ENCODE results near the gene BCR. TPM values are rescaled to one million over a fixed set of nuclear protein-coding genes. Genes with fewer than 3 reads are reported as not detected.

BCR gene
- total RNA-seq, 4 donors from 2014 or later, result 72.8 to 87.8 (median 79.3) TPM

DNA sequence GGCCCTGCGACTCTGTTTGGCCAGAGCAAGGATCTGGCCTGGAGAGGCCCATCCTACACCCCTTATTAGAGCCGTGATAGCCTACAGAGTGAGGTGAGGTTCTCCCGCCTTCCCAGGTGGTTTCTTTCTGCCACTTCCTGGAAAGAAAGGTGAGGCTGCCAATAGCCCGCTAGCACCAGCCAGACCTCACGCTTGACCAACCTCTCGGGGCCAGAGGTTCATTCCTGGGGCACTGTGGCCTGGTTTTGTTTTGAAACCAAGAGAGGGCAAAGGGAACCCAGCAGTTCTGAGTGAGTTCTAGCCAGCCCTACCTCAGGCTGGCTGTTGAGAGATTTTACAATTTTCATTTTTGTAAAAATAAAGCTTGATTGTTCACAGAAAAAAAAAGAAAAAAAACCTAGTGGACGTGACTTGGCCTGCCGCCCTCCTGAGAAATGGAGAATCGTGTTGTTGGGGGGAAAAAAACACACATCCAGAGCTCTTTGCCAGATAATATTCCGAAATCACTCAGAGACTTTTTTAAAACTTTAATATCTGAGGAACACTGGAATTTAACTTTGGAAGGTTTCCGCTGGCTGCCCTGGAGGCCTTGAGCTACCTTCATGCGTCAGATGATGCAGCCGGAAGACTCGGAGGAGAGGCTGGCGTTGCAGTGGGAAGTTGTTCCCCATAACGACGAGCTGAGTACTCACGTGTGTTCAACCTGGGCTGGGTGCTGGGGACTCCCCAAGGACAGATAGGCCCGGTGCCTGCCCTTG is 84.5 kb downstream of the BCR start:
- Histone ChIP-seq H3K27ac (no peak overlapping the region), H3K4me3 (no peak overlapping the region), H3K27me3 (no peaks in the 10 kb centered on the region), H3K4me1 (peaks cover 7% of the 10 kb centered on the region), H3K9me3 (no peaks in the 10 kb centered on the region), H3K36me3 (peaks cover 68% of the 10 kb centered on the region)
- TF ChIP-seq EP300 (IDR thresholded peaks at IDR 0.05) (no peak), POLR2AphosphoS5 (IDR thresholded peaks at IDR 0.05) (no peak), POLR2A (IDR thresholded peaks at IDR 0.05) (no peak)
- TF ChIP-seq, protein P1, sequence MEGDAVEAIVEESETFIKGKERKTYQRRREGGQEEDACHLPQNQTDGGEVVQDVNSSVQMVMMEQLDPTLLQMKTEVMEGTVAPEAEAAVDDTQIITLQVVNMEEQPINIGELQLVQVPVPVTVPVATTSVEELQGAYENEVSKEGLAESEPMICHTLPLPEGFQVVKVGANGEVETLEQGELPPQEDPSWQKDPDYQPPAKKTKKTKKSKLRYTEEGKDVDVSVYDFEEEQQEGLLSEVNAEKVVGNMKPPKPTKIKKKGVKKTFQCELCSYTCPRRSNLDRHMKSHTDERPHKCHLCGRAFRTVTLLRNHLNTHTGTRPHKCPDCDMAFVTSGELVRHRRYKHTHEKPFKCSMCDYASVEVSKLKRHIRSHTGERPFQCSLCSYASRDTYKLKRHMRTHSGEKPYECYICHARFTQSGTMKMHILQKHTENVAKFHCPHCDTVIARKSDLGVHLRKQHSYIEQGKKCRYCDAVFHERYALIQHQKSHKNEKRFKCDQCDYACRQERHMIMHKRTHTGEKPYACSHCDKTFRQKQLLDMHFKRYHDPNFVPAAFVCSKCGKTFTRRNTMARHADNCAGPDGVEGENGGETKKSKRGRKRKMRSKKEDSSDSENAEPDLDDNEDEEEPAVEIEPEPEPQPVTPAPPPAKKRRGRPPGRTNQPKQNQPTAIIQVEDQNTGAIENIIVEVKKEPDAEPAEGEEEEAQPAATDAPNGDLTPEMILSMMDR (IDR thresholded peaks at IDR 0.05), result no peak
- 84% methylated on average over 19 of the region's 19 CpGs for WGBS
- no peak for DNase-seq (ENCODE audit: low spot score in 2 of 2)

DNA sequence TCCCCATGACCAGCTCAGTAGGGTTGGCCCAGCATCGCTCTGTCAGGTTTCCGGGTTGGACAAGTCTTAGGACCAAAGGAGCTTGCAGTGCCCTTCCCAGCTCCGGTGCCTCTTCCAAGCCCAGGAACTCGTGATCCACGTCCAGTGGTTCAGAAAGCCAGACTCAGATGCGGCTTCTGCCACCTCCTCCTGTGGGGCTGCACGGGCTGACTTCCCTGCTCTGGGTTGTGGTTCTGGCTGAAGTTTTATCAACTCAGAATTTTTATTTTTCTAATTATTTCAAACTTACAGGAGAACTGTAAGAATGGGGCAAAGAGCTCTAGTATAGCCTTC is 85.0 kb downstream of the BCR start:
- DNase-seq (ENCODE audit: low spot score in 2 of 2), result no peak
- H3K4me1 ChIP-seq, result peaks cover 7% of the 10 kb centered on the region
- 91% methylated on average over 7 of the region's 7 CpGs for WGBS
- H3K36me3 ChIP-seq, result peaks cover 73% of the 10 kb centered on the region
- no peak overlapping the region for H3K4me3 ChIP-seq
- no peak overlapping the region for H3K27ac ChIP-seq
- H3K9me3 ChIP-seq, result no peaks in the 10 kb centered on the region
- no peaks in the 10 kb centered on the region for H3K27me3 ChIP-seq
- TF ChIP-seq POLR2AphosphoS5 (IDR thresholded peaks at IDR 0.05) (no peak), EP300 (IDR thresholded peaks at IDR 0.05) (no peak), POLR2A (IDR thresholded peaks at IDR 0.05) (no peak)
- TF ChIP-seq, protein P1 (IDR thresholded peaks at IDR 0.05), result no peak

DNA sequence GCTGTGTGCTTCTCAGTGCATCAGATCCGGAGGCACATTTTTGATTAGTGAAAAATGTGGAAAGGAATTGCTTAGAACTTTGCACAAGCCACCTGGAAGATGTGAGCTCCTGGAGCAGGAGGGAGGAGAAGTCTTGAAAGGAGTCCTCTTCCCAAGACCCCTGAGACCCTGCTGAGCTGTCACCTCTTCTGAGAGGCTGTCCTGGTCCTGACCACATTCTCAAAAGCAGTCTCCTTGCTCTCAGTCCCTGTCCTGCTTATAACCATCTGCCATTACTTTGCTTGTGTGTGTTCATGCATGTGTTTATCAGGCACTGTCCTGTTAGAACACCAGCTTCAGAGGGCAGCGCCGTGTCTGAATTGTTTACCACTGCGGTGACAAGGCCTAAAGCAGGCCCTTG is 86.5 kb downstream of the BCR start:
- no peak for DNase-seq (ENCODE audit: low spot score in 2 of 2)
- no peaks in the 10 kb centered on the region for H3K9me3 ChIP-seq
- no peak overlapping the region for H3K27ac ChIP-seq
- H3K36me3 ChIP-seq, result peaks cover 72% of the 10 kb centered on the region
- peaks cover 6% of the 10 kb centered on the region for H3K4me1 ChIP-seq
- no peaks in the 10 kb centered on the region for H3K27me3 ChIP-seq
- WGBS, result 94% methylated on average over 4 of the region's 4 CpGs
- TF ChIP-seq EP300 (IDR thresholded peaks at IDR 0.05) (no peak), POLR2A (IDR thresholded peaks at IDR 0.05) (no peak), POLR2AphosphoS5 (IDR thresholded peaks at IDR 0.05) (no peak)
- TF ChIP-seq, protein P1 (IDR thresholded peaks at IDR 0.05), result no peak
- H3K4me3 ChIP-seq, result no peak overlapping the region

DNA sequence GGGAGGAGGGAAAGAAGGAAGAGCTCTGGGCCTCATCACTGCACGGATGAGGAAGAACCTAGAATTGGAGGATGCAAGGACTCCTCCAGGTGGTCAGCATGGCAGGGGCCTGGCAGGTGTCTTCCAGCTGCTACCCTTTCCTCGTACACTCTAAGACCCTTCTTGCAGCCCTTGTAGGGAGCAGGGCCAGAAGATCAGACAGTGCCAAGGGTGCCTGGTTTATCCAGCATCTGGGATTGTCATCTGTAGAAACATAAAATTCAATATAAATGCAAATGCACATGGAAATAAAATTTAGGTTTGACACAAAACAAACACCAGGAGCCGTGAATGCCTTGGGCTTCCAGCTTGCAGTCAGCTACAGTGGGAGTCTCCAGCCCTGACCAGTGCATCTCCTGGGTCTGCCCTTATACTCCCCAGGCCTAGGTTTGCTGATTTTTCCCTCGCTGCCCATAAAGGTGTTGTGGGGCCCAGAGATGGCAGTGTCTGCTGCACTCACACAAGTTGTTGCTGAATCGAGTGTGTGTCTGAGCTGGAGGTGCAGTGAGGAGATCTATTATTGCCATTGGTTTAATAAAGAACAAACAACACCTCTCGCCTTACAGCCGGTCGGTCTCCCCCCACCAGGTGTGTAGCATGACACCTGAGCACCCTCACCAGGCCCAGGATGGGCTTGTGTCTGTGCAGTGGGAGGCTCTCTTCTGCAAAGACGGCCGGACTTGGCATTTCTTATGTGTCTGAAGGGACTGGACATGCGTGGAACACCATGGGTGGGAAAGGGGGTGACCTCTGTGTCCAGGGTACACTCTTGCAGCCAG is 87.1 kb downstream of the BCR start:
- no peaks in the 10 kb centered on the region for H3K4me1 ChIP-seq
- TF ChIP-seq POLR2A (IDR thresholded peaks at IDR 0.05) (no peak), POLR2AphosphoS5 (IDR thresholded peaks at IDR 0.05) (no peak), EP300 (IDR thresholded peaks at IDR 0.05) (no peak)
- TF ChIP-seq, protein P1 (IDR thresholded peaks at IDR 0.05), result no peak

DNA sequence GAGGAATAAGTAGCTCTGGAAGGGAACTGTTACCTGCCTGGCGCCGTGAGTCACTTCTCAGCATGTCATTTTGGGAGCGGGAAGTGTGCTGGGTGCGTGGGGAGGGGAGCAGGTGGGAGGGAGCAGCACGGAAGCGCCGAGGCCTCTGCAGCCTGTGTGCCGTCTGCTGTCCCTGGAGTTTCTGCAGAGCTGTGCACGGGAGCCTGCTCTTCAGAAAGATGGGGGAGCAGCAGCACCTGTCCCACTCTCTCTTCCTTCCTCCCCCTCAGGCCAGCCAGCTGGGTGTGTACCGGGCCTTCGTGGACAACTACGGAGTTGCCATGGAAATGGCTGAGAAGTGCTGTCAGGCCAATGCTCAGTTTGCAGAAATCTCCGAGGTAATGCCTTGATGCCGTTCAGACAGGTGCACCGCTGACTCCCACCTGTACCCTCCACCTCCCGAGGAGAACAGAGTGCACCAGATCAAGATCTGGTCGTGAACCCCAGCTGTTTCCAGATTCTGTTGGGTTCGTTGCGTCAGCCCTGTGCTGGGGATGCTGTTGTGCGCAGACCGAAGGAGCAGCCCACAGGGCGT is 87.9 kb downstream of the BCR start:
- Histone ChIP-seq H3K4me3 (no peak overlapping the region), H3K27me3 (no peaks in the 10 kb centered on the region), H3K27ac (no peak overlapping the region), H3K36me3 (peaks cover 76% of the 10 kb centered on the region), H3K9me3 (no peaks in the 10 kb centered on the region), H3K4me1 (no peaks in the 10 kb centered on the region)
- no peak for DNase-seq (ENCODE audit: low spot score in 2 of 2)
- WGBS, result 93% methylated on average over 18 of the region's 22 CpGs
- TF ChIP-seq POLR2AphosphoS5 (IDR thresholded peaks at IDR 0.05), result no peak

More for the DNA sequence above, 87.1 kb downstream of the BCR start:
- H3K9me3 ChIP-seq, result no peaks in the 10 kb centered on the region
- no peak overlapping the region for H3K4me3 ChIP-seq
- H3K27me3 ChIP-seq, result no peaks in the 10 kb centered on the region
- H3K36me3 ChIP-seq, result peaks cover 72% of the 10 kb centered on the region
- WGBS, result 90% methylated on average over 11 of the region's 11 CpGs
- no peak overlapping the region for H3K27ac ChIP-seq
- no peak for DNase-seq (ENCODE audit: low spot score in 2 of 2)

Measured in suprapubic skin (tissue), 4 donors.